Endothelial cell of umbilical vein (primary cell): Measurements from ENCODE around the gene ATP6V0E2. TPM values are rescaled to one million over a fixed set of nuclear protein-coding genes. Genes with fewer than 3 reads are reported as not detected.

Experiments used
- BruUV-seq: library from RNA; stranded (reverse); fragments of 400-500 nt; replicated peaks from 2 replicates; lab custom pipeline; 2021; lab: Mats Ljungman, UMichigan
- CTCF ChIA-PET: fragments of 300-600, 350-600 bp; sonication (Branson Sonifier 250); formaldehyde crosslinking; loops from one replicate; lab custom pipeline; 2021; ENCODE audit warnings: antibody characterized with exemption, inconsistent platforms; lab: Charles Lee
- POLR2A ChIA-PET: fragments of 300-600, 350-600 bp; sonication (Branson Sonifier 250); formaldehyde crosslinking; loops from one replicate; lab custom pipeline; 2021; ENCODE audit warnings: antibody characterized with exemption, inconsistent platforms; lab: Charles Lee
- DNase-seq: peaks from one replicate; pipeline ENCODE4 v3.0.0-alpha.2; 2011; ENCODE audit warnings: low read depth, low spot score
- FAIRE-seq: peaks from 2 replicates; lab custom pipeline; 2011; peaks lifted over from hg19 to GRCh38; lab: Jason Lieb, UNC
- H2AFZ ChIP-seq: 2 replicates; pipeline ENCODE4 v1.6.0; 2012; ENCODE audit warnings: low read depth, low read length, control low read depth, inconsistent platforms
- H3K27ac ChIP-seq: 2 replicates; pipeline ENCODE4 v1.5.1; 2011; ENCODE audit warnings: low read depth, mild to moderate bottlenecking, control low read depth, low read length, moderate library complexity; ENCODE audit not compliant: insufficient read depth
- H3K27me3 ChIP-seq, 2 experiments: 2 replicates each; pipeline versions ENCODE4 v1.6.0 to v1.6.1; 2011; ENCODE audit warnings: low read length in 2 of 2, mixed read lengths in 1 of 2; ENCODE audit not compliant: control insufficient read depth in 2 of 2, insufficient read depth in 2 of 2
- H3K36me3 ChIP-seq, 2 experiments: 2 replicates in 1 of 2; 3 replicates in 1 of 2; pipeline ENCODE4 v1.5.1; 2011; ENCODE audit warnings: low read length in 2 of 2, mild to moderate bottlenecking in 1 of 2, moderate library complexity in 1 of 2; ENCODE audit not compliant: control insufficient read depth in 2 of 2, insufficient read depth in 2 of 2; ENCODE audit errors: extremely low read depth in 1 of 2
- H3K4me1 ChIP-seq: 3 replicates; pipeline ENCODE4 v1.5.1; 2011; ENCODE audit warnings: mild to moderate bottlenecking, low read length; ENCODE audit not compliant: control insufficient read depth, insufficient read depth; ENCODE audit errors: extremely low read depth
- H3K4me2 ChIP-seq: 2 replicates; pipeline ENCODE4 v1.6.1; 2011; ENCODE audit warnings: low read length, control low read depth, mixed read lengths; ENCODE audit not compliant: insufficient read depth
- H3K4me3 ChIP-seq, 3 experiments: fragments of 200-600 bp in 1 of 3; sonication (generic), shearing (Covaris generic) in 1 of 3; replicated peaks in 1 of 3; 2 replicates each; pipeline ENCODE4 v1.5.1; 2011 to 2016; ENCODE audit warnings: control low read depth in 3 of 3, low read length in 3 of 3, mild to moderate bottlenecking in 2 of 3, inconsistent platforms in 1 of 3, low read depth in 1 of 3, moderate library complexity in 1 of 3; ENCODE audit not compliant: insufficient read depth in 1 of 3
- H3K79me2 ChIP-seq: 2 replicates; pipeline ENCODE4 v1.6.0; 2012; ENCODE audit warnings: low read length, inconsistent platforms; ENCODE audit not compliant: control insufficient read depth, insufficient read depth
- H3K9ac ChIP-seq: replicated peaks from 2 replicates; pipeline ENCODE3; 2011; ENCODE audit warnings: low read length, control low read depth; ENCODE audit not compliant: insufficient read depth; ENCODE audit errors: extremely low read depth
- H3K9me1 ChIP-seq: replicated peaks from 3 replicates; pipeline ENCODE4 v1.6.0; 2011; ENCODE audit warnings: mild to moderate bottlenecking, low read length; ENCODE audit not compliant: control insufficient read depth, insufficient read depth; ENCODE audit errors: extremely low read depth
- H3K9me3 ChIP-seq: replicated peaks from 2 replicates; pipeline ENCODE4 v1.5.1; 2012; ENCODE audit warnings: low read length, inconsistent platforms; ENCODE audit not compliant: control insufficient read depth, insufficient read depth
- H4K20me1 ChIP-seq: replicated peaks from 2 replicates; pipeline ENCODE3; 2011; ENCODE audit warnings: mild to moderate bottlenecking, low read length; ENCODE audit not compliant: control insufficient read depth, insufficient read depth; ENCODE audit errors: extremely low read depth
- CTCF ChIP-seq, 2 donors: IDR thresholded peaks; 1 replicate in 1 of 2; 2 replicates in 1 of 2; pipeline ENCODE4 v1.5.1; 2011; ENCODE audit warnings: low read length in 2 of 2, mild to moderate bottlenecking in 2 of 2, moderate library complexity in 2 of 2, control low read depth in 1 of 2, inconsistent platforms in 1 of 2, low read depth in 1 of 2; ENCODE audit not compliant: insufficient read depth in 1 of 2; ENCODE audit errors: extremely low read depth in 1 of 2
- EZH2 ChIP-seq: IDR thresholded peaks from 2 replicates; pipeline ENCODE4 v1.6.1; 2012; ENCODE audit warnings: borderline replicate concordance, low read depth, mild to moderate bottlenecking, moderate library complexity, low read length, inconsistent platforms; ENCODE audit not compliant: severe bottlenecking
- FOS ChIP-seq: IDR thresholded peaks from 2 replicates; pipeline ENCODE4 v1.6.1; 2011; ENCODE audit warnings: mild to moderate bottlenecking, low read length, moderate library complexity, borderline replicate concordance; ENCODE audit not compliant: insufficient read depth
- GATA2 ChIP-seq: IDR thresholded peaks from 2 replicates; pipeline ENCODE4 v1.7.0; 2011; ENCODE audit warnings: low read depth, mild to moderate bottlenecking, moderate library complexity, mixed read lengths, low read length; ENCODE audit not compliant: insufficient read length, insufficient read depth
- JUN ChIP-seq: IDR thresholded peaks from 2 replicates; pipeline ENCODE4 v1.6.1; 2011; ENCODE audit warnings: borderline replicate concordance, low read depth; ENCODE audit not compliant: insufficient read length, insufficient read depth
- MAX ChIP-seq: IDR thresholded peaks from 2 replicates; pipeline ENCODE4 v1.6.1; 2011; ENCODE audit not compliant: insufficient read depth, insufficient read length
- MYC ChIP-seq: IDR thresholded peaks from one replicate; pipeline ENCODE4 v1.6.1; 2011; ENCODE audit warnings: mild to moderate bottlenecking, low read depth, low read length
- POLR2A ChIP-seq: IDR thresholded peaks from 2 replicates; pipeline ENCODE4 v1.6.1; 2012; ENCODE audit warnings: low read depth, mild to moderate bottlenecking, control low read depth, low read length
- POLR2AphosphoS5 ChIP-seq: IDR thresholded peaks from 2 replicates; pipeline ENCODE4 v1.6.1; 2012; ENCODE audit warnings: low read depth, mild to moderate bottlenecking, control low read depth, low read length, moderate library complexity; ENCODE audit not compliant: insufficient read depth
- dilution Hi-C: fragments of 300-500 bp; cut with MboI; formaldehyde crosslinking; loops from one replicate; pipeline ENCODE4 v1.15.0; 2019; ENCODE audit warnings: low sequenced_read_pairs; ENCODE audit not compliant: extremely low pct_ligation_motif_present
- intact Hi-C: fragments of 100-400 bp; cut with micrococcal nuclease; formaldehyde crosslinking; loops from one replicate; pipeline ENCODE4 v1.10.0; 2022
- polyA plus RNA-seq, 4 experiments: library from polyadenylated mRNA; depleted of rRNA in 3 of 4; stranded (reverse) in 3 of 4; unstranded in 1 of 4; fragments of >200 nt; gene quantifications; 2 replicates each; pipeline versions ENCODE4 v1.2.1 to v1.2.3, GENCODE V29; 2011 to 2012; ENCODE audit warnings: missing spikeins in 1 of 4
- total RNA-seq: library from RNA; stranded (reverse); gene quantifications from 2 replicates; pipeline ENCODE4 v1.2.3, GENCODE V29; 2021

Gene ATP6V0E2
- total and polyA plus RNA-seq, 2 donors (not counting 3 experiments of a cell fraction or from before 2014, with no cell fraction given), result 27.8 to 36.8 TPM

GRCh38 chr7:149843566-149843965 lies 30.2 kb upstream of the ATP6V0E2 start:
- Histone ChIP-seq H3K79me2 (no peaks in the 10 kb centered on the region), H3K27me3 (no peaks in the 10 kb centered on the region), H3K9me3 (no peaks in the 10 kb centered on the region), H3K4me2 (no peak overlapping the region), H4K20me1 (no peaks in the 10 kb centered on the region), H3K4me3 (no peak overlapping the region), H3K9me1 (no peaks in the 10 kb centered on the region), H2AFZ (no peak overlapping the region), H3K36me3 (peaks cover 0 to 2% of the 10 kb centered on the region in 2 experiments), H3K4me1 (no peaks in the 10 kb centered on the region), H3K27ac (no peak overlapping the region), H3K9ac (no peak overlapping the region)
- DNase-seq (no peak), FAIRE-seq (no peak)
- no TSS peak for BruUV-seq
- intact Hi-C loops, result no loop called here
- no peak for TF ChIP-seq JUN
- TF ChIP-seq CTCF (IDR thresholded peaks at IDR 0.05; ENCODE audit: extremely low read depth in 1 of 2, insufficient read depth in 1 of 2, low read depth in 1 of 2, low read length in 2 of 2), result no peak
- TF ChIP-seq POLR2AphosphoS5, result no peak
- no peak for TF ChIP-seq MAX
- no peak for TF ChIP-seq GATA2
- TF ChIP-seq FOS, result no peak
- no peak for TF ChIP-seq EZH2
- no peak for TF ChIP-seq MYC
- no peak for TF ChIP-seq POLR2A
- CTCF ChIA-PET, result no interaction called here
- dilution Hi-C loops, result no loop called here
- POLR2A ChIA-PET, result interaction anchor here (0.7 kb wide), 1 partner anchor 54 kb away, joined by 3 read pairs; no protein-coding TSS in a partner anchor
